Esophagus muscularis mucosa (tissue), 4 donors: ENCODE measurements around the gene HSPB7. TPM values are rescaled to one million over a fixed set of nuclear protein-coding genes. Genes with fewer than 3 reads are reported as not detected.
"Not testable (repeated sequence)": the region's sequence is repeated elsewhere in the genome, so short reads cannot be mapped to it uniquely, and the experiment has no call there.

Source experiments
- DNase-seq: peaks from one replicate; pipeline ENCODE4 v3.0.0-alpha.2; 2017; ENCODE audit errors: extremely low spot score
- H3K27ac ChIP-seq, 4 donors: fragments of 200-600 bp; sonication (generic); replicated peaks in 1 of 4; 1 replicate in 3 of 4; 2 replicates in 1 of 4; pipeline ENCODE4 v1.5.1; 2016 to 2019; ENCODE audit warnings: mild to moderate bottlenecking in 1 of 4
- H3K27me3 ChIP-seq, 4 donors: fragments of 200-600 bp; sonication (generic); one replicate each; pipeline versions ENCODE4 v1.5.1 to v1.6.0; 2016 to 2019
- H3K36me3 ChIP-seq, 4 donors: fragments of 200-600 bp; sonication (generic); one replicate each; pipeline ENCODE4 v1.5.1; 2016 to 2019
- H3K4me1 ChIP-seq, 4 donors: fragments of 200-600 bp; sonication (generic); one replicate each; pipeline ENCODE4 v1.5.1; 2016 to 2019
- H3K4me3 ChIP-seq, 4 donors: fragments of 200-600 bp; sonication (generic); 1 replicate in 2 of 4; 2 replicates in 2 of 4; pipeline ENCODE4 v1.5.1; 2016 to 2019; ENCODE audit warnings: mild to moderate bottlenecking in 4 of 4, moderate library complexity in 1 of 4
- H3K9me3 ChIP-seq, 4 donors: fragments of 200-600 bp; sonication (generic); 1 replicate in 3 of 4; 2 replicates in 1 of 4; pipeline ENCODE4 v1.5.1; 2016 to 2019
- CTCF ChIP-seq, 3 experiments: fragments of 200-600 bp in 2 of 3; fragments of 450-650 bp in 1 of 3; sonication (generic) in 2 of 3; IDR thresholded peaks; one replicate each; pipeline ENCODE4 v1.5.1; 2017 to 2019; ENCODE audit warnings: antibody characterized with exemption in 3 of 3, mild to moderate bottlenecking in 2 of 3, moderate library complexity in 1 of 3
- EP300 ChIP-seq: sonication (generic); formaldehyde crosslinking; IDR thresholded peaks from one replicate; pipeline ENCODE4 v1.6.1; 2017; ENCODE audit warnings: antibody characterized with exemption
- POLR2A ChIP-seq: fragments of 450-650 bp; IDR thresholded peaks from one replicate; pipeline ENCODE4 v1.6.1; 2017; ENCODE audit warnings: antibody characterized with exemption, moderate library complexity, mild to moderate bottlenecking, low read depth
- POLR2AphosphoS5 ChIP-seq, 2 donors: sonication (generic); formaldehyde crosslinking; IDR thresholded peaks; one replicate each; pipeline ENCODE4 v1.6.1; 2017; ENCODE audit warnings: antibody characterized with exemption in 2 of 2
- WGBS: methylation state at CpG from one replicate; pipeline ENCODE4 v1.1.5; 2018; 5-methylcytosine and 5-hydroxymethylcytosine counted together
- intact Hi-C: fragments of 100-400 bp; cut with DNase I; formaldehyde crosslinking; loops from one replicate; pipeline ENCODE4 v1.15.1; 2023
- total RNA-seq, 4 donors: library from RNA; depleted of rRNA; stranded (reverse); fragments of >200 nt; gene quantifications; one replicate each; pipeline versions ENCODE4 v1.1.0 to v1.2.1, GENCODE V29; 2016

HSPB7 gene
- total RNA-seq, 4 donors from 2014 or later: 111 to 408 (median 279) TPM

GRCh38 chr1:16006010-16006409, 11.8 kb downstream of the HSPB7 start:
- DNase-seq: no peak
- H3K36me3 ChIP-seq: no peaks in the 10 kb centered on the region
- H3K9me3 ChIP-seq: no peaks in the 10 kb centered on the region
- H3K27ac ChIP-seq: no peak overlapping the region
- WGBS: 86% methylated on average over 11 of the region's 11 CpGs
- TF ChIP-seq POLR2A: no peak
- no peak for TF ChIP-seq POLR2AphosphoS5 (IDR thresholded peaks at IDR 0.05)
- no peak for TF ChIP-seq CTCF (IDR thresholded peaks at IDR 0.05)
- no peak for TF ChIP-seq EP300
- peaks cover 0 to 3% (median 0%) of the 10 kb centered on the region in 4 donors for H3K4me1 ChIP-seq
- no peaks in the 10 kb centered on the region for H3K27me3 ChIP-seq
- no peak overlapping the region for H3K4me3 ChIP-seq
- intact Hi-C loops: no loop called here

- intact Hi-C loops: no loop called here
- H3K4me1 ChIP-seq: peaks cover 0 to 3% (median 0%) of the 10 kb centered on the region in 4 donors
- no peak for TF ChIP-seq CTCF (IDR thresholded peaks at IDR 0.05)
- no peak for TF ChIP-seq POLR2AphosphoS5 (IDR thresholded peaks at IDR 0.05)
- TF ChIP-seq POLR2A: no peak
- no peak for TF ChIP-seq EP300
- H3K4me3 ChIP-seq: no peak overlapping the region
- WGBS: 85% methylated on average over 5 of the region's 5 CpGs
- no peak overlapping the region for H3K27ac ChIP-seq
- H3K27me3 ChIP-seq: no peaks in the 10 kb centered on the region
- no peaks in the 10 kb centered on the region for H3K9me3 ChIP-seq
- DNase-seq: no peak
- H3K36me3 ChIP-seq: no peaks in the 10 kb centered on the region
Observed at GRCh38 chr1:16005597-16005996, 12.2 kb downstream of the HSPB7 start.

GRCh38 chr1:16001274-16001673, 16.6 kb downstream of the HSPB7 start:
- DNase-seq, H3K9me3 ChIP-seq, H3K27ac ChIP-seq, H3K4me3 ChIP-seq, H3K27me3 ChIP-seq, H3K4me1 ChIP-seq, H3K36me3 ChIP-seq, intact Hi-C loops: not testable (repeated sequence)
- 97% methylated on average over 10 of the region's 10 CpGs for WGBS

- DNase-seq: no peak
- Histone ChIP-seq H3K27ac (no peak overlapping the region), H3K4me1 (peaks cover 0 to 23% (median 17%) of the 10 kb centered on the region in 4 donors), H3K36me3 (no peaks in the 10 kb centered on the region), H3K27me3 (no peaks in the 10 kb centered on the region), H3K9me3 (no peaks in the 10 kb centered on the region), H3K4me3 (no peak overlapping the region)
- 97% methylated on average over 11 of the region's 11 CpGs for WGBS
- TF ChIP-seq CTCF (IDR thresholded peaks at IDR 0.05) (no peak), POLR2A (no peak), EP300 (no peak)
- intact Hi-C loops: no loop called here
Observed at GRCh38 chr1:15998929-15999328, 18.9 kb downstream of the HSPB7 start.

- TF ChIP-seq POLR2A (no peak), CTCF (IDR thresholded peaks at IDR 0.05) (no peak), EP300 (no peak)
- 65% methylated on average over 7 of the region's 9 CpGs for WGBS
- Histone ChIP-seq H3K36me3 (no peaks in the 10 kb centered on the region), H3K9me3 (no peaks in the 10 kb centered on the region), H3K27ac (no peak overlapping the region), H3K4me3 (no peak overlapping the region), H3K4me1 (peaks cover 0 to 30% (median 20%) of the 10 kb centered on the region in 4 donors), H3K27me3 (no peaks in the 10 kb centered on the region)
- intact Hi-C loops: no loop called here
- no peak for DNase-seq
Observed at GRCh38 chr1:15997637-15998280, 20.1 kb downstream of the HSPB7 start.
